ENCODE measurements around the gene DCAF8L2. TPM values are rescaled to one million over a fixed set of nuclear protein-coding genes. Genes with fewer than 3 reads are reported as not detected.

Gene DCAF8L2
- total RNA-seq, 1 donor from 2014 or later: 0.29 TPM

DNA sequence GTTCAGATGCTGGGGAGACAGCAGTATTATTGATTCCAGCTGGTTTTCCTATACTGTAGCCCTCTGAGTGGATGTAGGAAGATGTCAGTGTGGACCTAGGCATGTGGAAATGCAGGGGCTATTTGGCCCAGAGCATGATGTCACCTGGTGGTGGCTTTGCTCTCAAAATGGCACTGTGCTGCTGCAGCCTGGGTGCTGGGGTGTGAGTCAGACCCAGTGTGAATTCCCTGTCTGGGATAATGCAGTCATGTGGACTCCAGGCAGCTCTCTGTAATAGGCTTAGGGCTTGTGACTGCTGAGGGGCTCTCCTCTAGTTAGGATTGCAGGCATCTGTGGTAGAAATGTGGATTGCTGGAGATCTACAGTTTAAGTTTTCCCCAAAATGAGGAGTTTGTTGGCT, 70.7 kb downstream of the DCAF8L2 start:
- Mint-ChIP-seq H3K4me1 (ENCODE audit: low read depth) (no peaks in the 10 kb centered on the region), H3K36me3 (ENCODE audit: insufficient read depth) (no peaks in the 10 kb centered on the region), H3K27ac (no peak overlapping the region), H3K9me3 (ENCODE audit: low read depth) (peaks cover 9% of the 10 kb centered on the region), H3K27me3 (no peaks in the 10 kb centered on the region), H3K4me3 (ENCODE audit: low read depth) (no peak overlapping the region)
- DNase-seq (ENCODE audit: low spot score, unreplicated experiment): no peak
- TF ChIP-seq, protein P1, sequence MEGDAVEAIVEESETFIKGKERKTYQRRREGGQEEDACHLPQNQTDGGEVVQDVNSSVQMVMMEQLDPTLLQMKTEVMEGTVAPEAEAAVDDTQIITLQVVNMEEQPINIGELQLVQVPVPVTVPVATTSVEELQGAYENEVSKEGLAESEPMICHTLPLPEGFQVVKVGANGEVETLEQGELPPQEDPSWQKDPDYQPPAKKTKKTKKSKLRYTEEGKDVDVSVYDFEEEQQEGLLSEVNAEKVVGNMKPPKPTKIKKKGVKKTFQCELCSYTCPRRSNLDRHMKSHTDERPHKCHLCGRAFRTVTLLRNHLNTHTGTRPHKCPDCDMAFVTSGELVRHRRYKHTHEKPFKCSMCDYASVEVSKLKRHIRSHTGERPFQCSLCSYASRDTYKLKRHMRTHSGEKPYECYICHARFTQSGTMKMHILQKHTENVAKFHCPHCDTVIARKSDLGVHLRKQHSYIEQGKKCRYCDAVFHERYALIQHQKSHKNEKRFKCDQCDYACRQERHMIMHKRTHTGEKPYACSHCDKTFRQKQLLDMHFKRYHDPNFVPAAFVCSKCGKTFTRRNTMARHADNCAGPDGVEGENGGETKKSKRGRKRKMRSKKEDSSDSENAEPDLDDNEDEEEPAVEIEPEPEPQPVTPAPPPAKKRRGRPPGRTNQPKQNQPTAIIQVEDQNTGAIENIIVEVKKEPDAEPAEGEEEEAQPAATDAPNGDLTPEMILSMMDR (IDR thresholded peaks at IDR 0.05; ENCODE audit: unreplicated experiment): no peak

DNA sequence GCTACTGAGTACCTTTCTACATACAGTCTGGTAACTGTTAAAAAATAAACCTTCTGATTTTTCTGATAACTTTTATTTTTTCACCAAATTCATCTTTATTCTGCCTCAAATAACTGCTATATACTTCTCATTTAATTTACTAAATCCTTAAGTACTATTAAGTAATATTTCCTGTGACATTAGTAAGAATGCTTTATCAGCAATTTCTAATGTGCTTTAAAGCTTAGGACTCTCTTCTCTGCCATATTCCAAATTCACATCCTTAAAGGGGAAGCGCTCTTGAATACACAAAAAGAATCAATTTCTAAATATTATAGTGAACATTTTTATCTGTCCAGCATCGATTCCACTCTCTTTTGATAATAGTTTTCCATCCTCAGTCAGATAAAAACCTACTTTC, 81.1 kb downstream of the DCAF8L2 start:
- H3K4me1 Mint-ChIP-seq (ENCODE audit: low read depth): no peaks in the 10 kb centered on the region
- peaks cover 14% of the 10 kb centered on the region for H3K9me3 Mint-ChIP-seq (ENCODE audit: low read depth)
- TF ChIP-seq, protein P1 (IDR thresholded peaks at IDR 0.05; ENCODE audit: unreplicated experiment): no peak
- H3K27ac Mint-ChIP-seq: no peak overlapping the region
- H3K27me3 Mint-ChIP-seq: no peaks in the 10 kb centered on the region
- H3K4me3 Mint-ChIP-seq (ENCODE audit: low read depth): no peak overlapping the region
- H3K36me3 Mint-ChIP-seq (ENCODE audit: insufficient read depth): no peaks in the 10 kb centered on the region
- no peak for DNase-seq (ENCODE audit: low spot score, unreplicated experiment)

GRCh38 chrX:27674491-27674890, 84.3 kb downstream of the DCAF8L2 start:
- Mint-ChIP-seq H3K9me3 (ENCODE audit: low read depth) (peaks cover 19% of the 10 kb centered on the region), H3K4me1 (ENCODE audit: low read depth) (peaks cover 2% of the 10 kb centered on the region), H3K27me3 (no peaks in the 10 kb centered on the region), H3K4me3 (ENCODE audit: low read depth) (no peak overlapping the region), H3K27ac (no peak overlapping the region), H3K36me3 (ENCODE audit: insufficient read depth) (no peaks in the 10 kb centered on the region)
- TF ChIP-seq, protein P1 (IDR thresholded peaks at IDR 0.05; ENCODE audit: unreplicated experiment): no peak
- no peak for DNase-seq (ENCODE audit: low spot score, unreplicated experiment)

- H3K36me3 Mint-ChIP-seq (ENCODE audit: insufficient read depth): no peaks in the 10 kb centered on the region
- no peaks in the 10 kb centered on the region for H3K27me3 Mint-ChIP-seq
- peaks cover 20% of the 10 kb centered on the region for H3K9me3 Mint-ChIP-seq (ENCODE audit: low read depth)
- DNase-seq (ENCODE audit: low spot score, unreplicated experiment): no peak
- H3K27ac Mint-ChIP-seq: no peak overlapping the region
- peaks cover 2% of the 10 kb centered on the region for H3K4me1 Mint-ChIP-seq (ENCODE audit: low read depth)
- no peak overlapping the region for H3K4me3 Mint-ChIP-seq (ENCODE audit: low read depth)
- TF ChIP-seq, protein P1 (IDR thresholded peaks at IDR 0.05; ENCODE audit: unreplicated experiment): no peak
Measured at GRCh38 chrX:27675493-27675892, 85.3 kb downstream of the DCAF8L2 start.

DNA sequence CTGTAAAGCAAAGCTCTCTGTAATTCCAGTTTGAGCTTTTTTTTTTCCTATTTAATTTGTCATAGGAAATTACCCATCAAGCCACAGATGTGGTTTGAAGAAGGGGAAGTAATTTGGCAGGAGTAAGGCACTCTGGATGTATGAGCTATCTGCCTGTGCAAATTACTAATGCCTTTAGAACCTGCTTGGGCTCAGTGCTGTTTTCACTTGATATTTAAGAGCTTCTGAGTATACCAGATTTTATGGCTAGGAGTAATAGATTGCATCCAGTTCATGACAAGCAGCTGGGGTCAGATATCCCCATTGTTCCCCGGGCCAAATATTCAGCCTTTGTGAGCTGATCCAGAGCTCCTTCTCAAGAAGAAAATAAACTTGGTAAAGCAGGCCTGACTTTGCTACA, 89.1 kb downstream of the DCAF8L2 start:
- H3K36me3 Mint-ChIP-seq (ENCODE audit: insufficient read depth): no peaks in the 10 kb centered on the region
- H3K4me1 Mint-ChIP-seq (ENCODE audit: low read depth): peaks cover 2% of the 10 kb centered on the region
- no peak for DNase-seq (ENCODE audit: low spot score, unreplicated experiment)
- no peak overlapping the region for H3K4me3 Mint-ChIP-seq (ENCODE audit: low read depth)
- TF ChIP-seq, protein P1 (IDR thresholded peaks at IDR 0.05; ENCODE audit: unreplicated experiment): no peak
- no peaks in the 10 kb centered on the region for H3K27me3 Mint-ChIP-seq
- no peak overlapping the region for H3K27ac Mint-ChIP-seq
- peaks cover 32% of the 10 kb centered on the region for H3K9me3 Mint-ChIP-seq (ENCODE audit: low read depth)

Data from progenitor cell of endocrine pancreas (in vitro differentiated cells).